Keratinocyte (primary cell): Measurements from ENCODE around the gene NAXD.

Experiments
- EZH2 ChIP-seq: IDR thresholded peaks from one replicate; pipeline ENCODE4 v1.6.1; 2012; ENCODE audit warnings: inconsistent platforms, mild to moderate bottlenecking, low read length, moderate library complexity
- TF ChIP-seq, protein P1 (sequence below), 3 experiments: IDR thresholded peaks in 1 of 3; conservative IDR thresholded peaks in 1 of 3; optimal IDR thresholded peaks in 1 of 3; 2 replicates in 2 of 3; 3 replicates in 1 of 3; pipeline versions ENCODE3 to v1.5.1; 2011; ENCODE audit warnings: low read length in 3 of 3, mild to moderate bottlenecking in 3 of 3, moderate library complexity in 2 of 3, control low read depth in 1 of 3, inconsistent platforms in 1 of 3; ENCODE audit not compliant: insufficient read depth in 2 of 3; ENCODE audit errors: extremely low read depth in 1 of 3

DNA sequence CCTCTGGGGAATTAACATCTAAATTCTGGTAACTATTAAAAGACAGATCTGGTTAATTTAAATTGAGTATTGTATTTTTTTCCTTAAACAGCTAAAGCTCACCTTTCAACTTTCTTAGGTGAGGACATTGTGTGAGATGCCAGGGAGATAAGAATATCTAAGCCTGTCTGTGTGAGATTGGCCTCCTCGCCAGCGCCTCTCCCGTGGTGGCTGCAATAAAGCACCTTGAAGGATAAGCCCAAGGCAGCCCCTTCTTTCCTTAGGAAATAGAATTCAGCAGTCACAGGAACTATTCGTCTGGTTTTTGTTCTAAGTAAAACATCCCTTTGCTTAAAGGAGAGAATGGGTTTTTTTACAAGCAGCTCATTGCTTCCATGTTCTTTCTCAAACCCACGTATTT lies 24.6 kb downstream of the NAXD start:
- TF ChIP-seq, protein P1, sequence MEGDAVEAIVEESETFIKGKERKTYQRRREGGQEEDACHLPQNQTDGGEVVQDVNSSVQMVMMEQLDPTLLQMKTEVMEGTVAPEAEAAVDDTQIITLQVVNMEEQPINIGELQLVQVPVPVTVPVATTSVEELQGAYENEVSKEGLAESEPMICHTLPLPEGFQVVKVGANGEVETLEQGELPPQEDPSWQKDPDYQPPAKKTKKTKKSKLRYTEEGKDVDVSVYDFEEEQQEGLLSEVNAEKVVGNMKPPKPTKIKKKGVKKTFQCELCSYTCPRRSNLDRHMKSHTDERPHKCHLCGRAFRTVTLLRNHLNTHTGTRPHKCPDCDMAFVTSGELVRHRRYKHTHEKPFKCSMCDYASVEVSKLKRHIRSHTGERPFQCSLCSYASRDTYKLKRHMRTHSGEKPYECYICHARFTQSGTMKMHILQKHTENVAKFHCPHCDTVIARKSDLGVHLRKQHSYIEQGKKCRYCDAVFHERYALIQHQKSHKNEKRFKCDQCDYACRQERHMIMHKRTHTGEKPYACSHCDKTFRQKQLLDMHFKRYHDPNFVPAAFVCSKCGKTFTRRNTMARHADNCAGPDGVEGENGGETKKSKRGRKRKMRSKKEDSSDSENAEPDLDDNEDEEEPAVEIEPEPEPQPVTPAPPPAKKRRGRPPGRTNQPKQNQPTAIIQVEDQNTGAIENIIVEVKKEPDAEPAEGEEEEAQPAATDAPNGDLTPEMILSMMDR (optimal IDR thresholded peaks at IDR 0.05 in 1 of 3, IDR thresholded peaks at IDR 0.05 in 1 of 3, conservative IDR thresholded peaks at IDR 0.05 in 1 of 3; ENCODE audit: extremely low read depth in 1 of 3, insufficient read depth in 2 of 3, low read length in 3 of 3) = no peak
- no peak for TF ChIP-seq EZH2
